Panc1 (cell line): ENCODE data around the gene CRELD1. TPM values are rescaled to one million over a fixed set of nuclear protein-coding genes. Genes with fewer than 3 reads are reported as not detected.

Experiments used
- ATAC-seq: fragments of 200-7000 bp; cut with Tn5 transposase; 2 replicates; pipeline ENCODE4 v1.9.1; 2020; ENCODE audit warnings: mild to moderate bottlenecking, moderate library complexity
- BruUV-seq: library from RNA; stranded (reverse); fragments of 400-500 nt; replicated peaks from 2 replicates; lab custom pipeline; 2021; lab: Mats Ljungman, UMichigan
- CTCF ChIA-PET: fragments of 300-600 bp; sonication (Branson Sonifier 250); formaldehyde crosslinking; loops from one replicate; lab custom pipeline; 2022; ENCODE audit warnings: antibody characterized with exemption; lab: Charles Lee
- POLR2A ChIA-PET: fragments of 300-600 bp; sonication (Branson Sonifier 250); formaldehyde crosslinking; loops from one replicate; lab custom pipeline; 2022; ENCODE audit warnings: antibody characterized with exemption; lab: Charles Lee
- DNase-seq: peaks from one replicate; pipeline ENCODE4 v3.0.0-alpha.2; 2010; ENCODE audit warnings: low read depth, low spot score
- H3K27ac ChIP-seq: 2 replicates; pipeline ENCODE4 v1.5.1; 2011; ENCODE audit warnings: mild to moderate bottlenecking, low read length, inconsistent platforms
- H3K27me3 ChIP-seq: fragments of 200-500 bp; sonication (Bioruptor generic); 2 replicates; pipeline ENCODE4 v1.6.0; 2014; ENCODE audit warnings: low read length, inconsistent platforms; ENCODE audit not compliant: control insufficient read depth, insufficient read depth
- H3K36me3 ChIP-seq: fragments of 200-500 bp; sonication (Bioruptor generic); 2 replicates; pipeline ENCODE4 v1.5.1; 2014; ENCODE audit warnings: inconsistent platforms, mild to moderate bottlenecking, low read length, moderate library complexity; ENCODE audit not compliant: control insufficient read depth, insufficient read depth
- H3K4me1 ChIP-seq: 2 replicates; pipeline ENCODE4 v1.5.1; 2011; ENCODE audit warnings: inconsistent platforms, mild to moderate bottlenecking, low read length, moderate library complexity; ENCODE audit not compliant: control insufficient read depth, insufficient read depth
- H3K4me3 ChIP-seq, 2 experiments: 2 replicates each; pipeline ENCODE4 v1.5.1; 2011 to 2012; ENCODE audit warnings: low read depth in 2 of 2, low read length in 2 of 2, mild to moderate bottlenecking in 2 of 2, inconsistent platforms in 1 of 2, moderate library complexity in 1 of 2
- H3K9me3 ChIP-seq: fragments of 200-500 bp; sonication (Bioruptor generic); 2 replicates; pipeline ENCODE4 v1.5.1; 2014; ENCODE audit warnings: low read depth, mild to moderate bottlenecking, inconsistent platforms, low read length, moderate library complexity; ENCODE audit not compliant: control insufficient read depth, insufficient read depth
- POLR2AphosphoS5 ChIP-seq: IDR thresholded peaks from 2 replicates; pipeline ENCODE4 v1.6.1; 2012; ENCODE audit warnings: mild to moderate bottlenecking, low read depth, low read length, moderate library complexity
- SIN3A ChIP-seq: IDR thresholded peaks from 2 replicates; pipeline ENCODE4 v1.6.1; 2012; ENCODE audit warnings: low read depth, mild to moderate bottlenecking, low read length, moderate library complexity, borderline replicate concordance; ENCODE audit not compliant: insufficient read depth
- TCF7L2 ChIP-seq: IDR thresholded peaks from 2 replicates; pipeline ENCODE4 v1.6.1; 2011; ENCODE audit warnings: mild to moderate bottlenecking, low read depth, low read length, inconsistent platforms
- in situ Hi-C: cut with HindIII; loops from 2 replicates; pipeline ENCODE4 v1.10.0; 2016; ENCODE audit warnings: low sequenced_read_pairs, low pct_unique_long_range_greater_than_20kb
- intact Hi-C: fragments of 100-400 bp; cut with micrococcal nuclease; formaldehyde crosslinking; loops from one replicate; pipeline ENCODE4 v1.10.0; 2022; ENCODE audit not compliant: unreplicated experiment
- total RNA-seq: library from RNA; stranded (reverse); gene quantifications from one replicate; pipeline ENCODE4 v1.2.1, GENCODE V29; 2021; ENCODE audit not compliant: unreplicated experiment
- TF ChIP-seq, protein P1 (sequence below), 2 experiments: IDR thresholded peaks; 2 replicates each; pipeline ENCODE4 v1.6.1; 2011 to 2012; ENCODE audit warnings: low read depth in 2 of 2, control low read depth in 1 of 2, low read length in 1 of 2, mild to moderate bottlenecking in 1 of 2, moderate library complexity in 1 of 2; ENCODE audit not compliant: insufficient read depth in 1 of 2
- TF ChIP-seq, protein P2 (sequence below): fragments of 450-650 bp; IDR thresholded peaks from 2 replicates; pipeline ENCODE4 v1.5.1; 2017; ENCODE audit warnings: mild to moderate bottlenecking

Gene CRELD1
- total RNA-seq, 1 experiment from 2014 or later: 15.4 TPM

DNA sequence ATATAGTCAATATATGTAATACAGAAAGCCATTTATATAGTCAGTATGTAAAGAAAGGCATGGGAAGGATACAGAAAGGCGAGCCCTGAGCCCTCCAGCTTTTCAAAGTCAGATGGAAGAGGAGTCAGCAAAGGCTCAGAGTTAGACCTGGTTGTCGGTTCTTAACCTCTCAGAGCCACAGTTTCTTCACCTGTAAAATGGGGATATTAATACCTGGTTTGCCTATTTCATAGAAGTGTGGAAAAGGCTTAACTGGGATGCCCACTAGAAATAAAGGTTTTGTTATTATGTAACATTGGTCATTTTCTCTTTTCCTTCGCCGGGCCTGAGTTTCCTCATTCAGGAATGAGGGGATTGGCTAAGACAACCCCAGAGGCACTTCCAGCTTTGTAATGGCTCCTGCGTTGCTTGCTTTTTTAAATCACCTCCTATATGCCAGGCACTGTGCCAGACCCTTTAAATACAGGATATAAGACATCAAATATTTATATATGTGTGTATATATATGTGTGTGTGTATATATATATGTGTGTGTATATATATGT, 2.4 kb downstream of the CRELD1 start:
- DNase-seq (no peak), ATAC-seq (no peak)
- Histone ChIP-seq H3K4me1 (0 out of 2 replicates have a peak, but pooled peaks cover 4% of the 10 kb centered on the region), H3K9me3 (no peaks in the 10 kb centered on the region), H3K27ac (no peak overlapping the region), H3K4me3 (no peak overlapping the region), H3K27me3 (no peaks in the 10 kb centered on the region), H3K36me3 (no peaks in the 10 kb centered on the region; the same call in 1 of the 2 replicates)
- in situ Hi-C loops (no loop called here), intact Hi-C loops (no loop called here)
- no TSS peak for BruUV-seq
- CTCF ChIA-PET: no interaction called here
- TF ChIP-seq SIN3A (no peak), POLR2AphosphoS5 (no peak), TCF7L2 (no peak)
- TF ChIP-seq, protein P1, sequence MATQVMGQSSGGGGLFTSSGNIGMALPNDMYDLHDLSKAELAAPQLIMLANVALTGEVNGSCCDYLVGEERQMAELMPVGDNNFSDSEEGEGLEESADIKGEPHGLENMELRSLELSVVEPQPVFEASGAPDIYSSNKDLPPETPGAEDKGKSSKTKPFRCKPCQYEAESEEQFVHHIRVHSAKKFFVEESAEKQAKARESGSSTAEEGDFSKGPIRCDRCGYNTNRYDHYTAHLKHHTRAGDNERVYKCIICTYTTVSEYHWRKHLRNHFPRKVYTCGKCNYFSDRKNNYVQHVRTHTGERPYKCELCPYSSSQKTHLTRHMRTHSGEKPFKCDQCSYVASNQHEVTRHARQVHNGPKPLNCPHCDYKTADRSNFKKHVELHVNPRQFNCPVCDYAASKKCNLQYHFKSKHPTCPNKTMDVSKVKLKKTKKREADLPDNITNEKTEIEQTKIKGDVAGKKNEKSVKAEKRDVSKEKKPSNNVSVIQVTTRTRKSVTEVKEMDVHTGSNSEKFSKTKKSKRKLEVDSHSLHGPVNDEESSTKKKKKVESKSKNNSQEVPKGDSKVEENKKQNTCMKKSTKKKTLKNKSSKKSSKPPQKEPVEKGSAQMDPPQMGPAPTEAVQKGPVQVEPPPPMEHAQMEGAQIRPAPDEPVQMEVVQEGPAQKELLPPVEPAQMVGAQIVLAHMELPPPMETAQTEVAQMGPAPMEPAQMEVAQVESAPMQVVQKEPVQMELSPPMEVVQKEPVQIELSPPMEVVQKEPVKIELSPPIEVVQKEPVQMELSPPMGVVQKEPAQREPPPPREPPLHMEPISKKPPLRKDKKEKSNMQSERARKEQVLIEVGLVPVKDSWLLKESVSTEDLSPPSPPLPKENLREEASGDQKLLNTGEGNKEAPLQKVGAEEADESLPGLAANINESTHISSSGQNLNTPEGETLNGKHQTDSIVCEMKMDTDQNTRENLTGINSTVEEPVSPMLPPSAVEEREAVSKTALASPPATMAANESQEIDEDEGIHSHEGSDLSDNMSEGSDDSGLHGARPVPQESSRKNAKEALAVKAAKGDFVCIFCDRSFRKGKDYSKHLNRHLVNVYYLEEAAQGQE (IDR thresholded peaks at IDR 0.05; ENCODE audit: insufficient read depth in 1 of 2, low read depth in 2 of 2, low read length in 1 of 2): no peak
- TF ChIP-seq, protein P2, sequence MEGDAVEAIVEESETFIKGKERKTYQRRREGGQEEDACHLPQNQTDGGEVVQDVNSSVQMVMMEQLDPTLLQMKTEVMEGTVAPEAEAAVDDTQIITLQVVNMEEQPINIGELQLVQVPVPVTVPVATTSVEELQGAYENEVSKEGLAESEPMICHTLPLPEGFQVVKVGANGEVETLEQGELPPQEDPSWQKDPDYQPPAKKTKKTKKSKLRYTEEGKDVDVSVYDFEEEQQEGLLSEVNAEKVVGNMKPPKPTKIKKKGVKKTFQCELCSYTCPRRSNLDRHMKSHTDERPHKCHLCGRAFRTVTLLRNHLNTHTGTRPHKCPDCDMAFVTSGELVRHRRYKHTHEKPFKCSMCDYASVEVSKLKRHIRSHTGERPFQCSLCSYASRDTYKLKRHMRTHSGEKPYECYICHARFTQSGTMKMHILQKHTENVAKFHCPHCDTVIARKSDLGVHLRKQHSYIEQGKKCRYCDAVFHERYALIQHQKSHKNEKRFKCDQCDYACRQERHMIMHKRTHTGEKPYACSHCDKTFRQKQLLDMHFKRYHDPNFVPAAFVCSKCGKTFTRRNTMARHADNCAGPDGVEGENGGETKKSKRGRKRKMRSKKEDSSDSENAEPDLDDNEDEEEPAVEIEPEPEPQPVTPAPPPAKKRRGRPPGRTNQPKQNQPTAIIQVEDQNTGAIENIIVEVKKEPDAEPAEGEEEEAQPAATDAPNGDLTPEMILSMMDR: no peak
- POLR2A ChIA-PET: no interaction called here

DNA sequence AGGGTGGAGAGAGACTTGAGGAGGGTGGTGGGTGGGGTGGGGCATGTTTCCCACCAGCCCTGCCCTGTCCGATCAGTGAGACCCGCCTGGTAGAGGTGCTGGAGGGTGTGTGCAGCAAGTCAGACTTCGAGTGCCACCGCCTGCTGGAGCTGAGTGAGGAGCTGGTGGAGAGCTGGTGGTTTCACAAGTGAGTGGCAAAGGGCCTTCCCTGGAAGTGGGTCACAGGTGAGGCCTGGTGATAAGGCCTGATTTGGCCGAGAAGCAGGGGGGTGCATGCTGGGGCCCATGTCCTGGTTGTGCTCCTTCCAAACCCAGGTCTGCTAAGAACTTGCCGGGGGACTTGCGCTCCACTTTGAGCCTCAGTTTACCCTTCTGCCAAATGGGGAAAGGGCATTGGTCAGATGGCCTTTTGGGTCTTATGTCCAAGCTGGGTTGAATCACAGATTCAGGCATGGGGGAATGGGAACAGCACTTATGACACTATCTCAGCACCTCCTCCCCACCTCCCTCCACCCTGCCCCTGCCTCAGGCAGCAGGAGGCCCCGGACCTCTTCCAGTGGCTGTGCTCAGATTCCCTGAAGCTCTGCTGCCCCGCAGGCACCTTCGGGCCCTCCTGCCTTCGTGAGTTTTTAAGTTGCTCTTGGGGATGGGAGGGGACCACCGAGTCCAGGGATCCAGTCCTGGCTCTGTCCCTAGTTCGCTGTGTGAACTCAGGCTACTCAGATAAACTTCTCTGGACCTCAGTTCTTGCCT, 4.0 kb downstream of the CRELD1 start:
- in situ Hi-C loops: no loop called here
- no peak overlapping the region for H3K4me3 ChIP-seq
- TF ChIP-seq TCF7L2 (no peak), SIN3A (no peak), POLR2AphosphoS5 (no peak)
- TF ChIP-seq, protein P2: no peak
- TF ChIP-seq, protein P1 (IDR thresholded peaks at IDR 0.05; ENCODE audit: insufficient read depth in 1 of 2, low read depth in 2 of 2, low read length in 1 of 2): no peak
- BruUV-seq: no TSS peak
- DNase-seq (no peak), ATAC-seq (no peak)
- H3K27ac ChIP-seq: no peak overlapping the region
- H3K27me3 ChIP-seq: no peaks in the 10 kb centered on the region
- H3K4me1 ChIP-seq: 0 out of 2 replicates have a peak, but pooled peaks cover 4% of the 10 kb centered on the region
- intact Hi-C loops: no loop called here
- ChIA-PET POLR2A (no interaction called here), CTCF (no interaction called here)
- no peaks in the 10 kb centered on the region for H3K9me3 ChIP-seq
- H3K36me3 ChIP-seq: no peaks in the 10 kb centered on the region; the same call in 1 of the 2 replicates
